HG03520 (cell line): ENCODE results near the gene ARHGEF7.
A peak's percentile ranks its signal among the peaks of the same experiment; 100 is the strongest.

Experiments used
- ATAC-seq: cut with Tn5 transposase; IDR thresholded peaks from one replicate; pipeline ENCODE4 v1.9.1; 2021; ENCODE audit warnings: mild to moderate bottlenecking, moderate library complexity; ENCODE audit not compliant: unreplicated experiment

Gene ARHGEF7

DNA sequence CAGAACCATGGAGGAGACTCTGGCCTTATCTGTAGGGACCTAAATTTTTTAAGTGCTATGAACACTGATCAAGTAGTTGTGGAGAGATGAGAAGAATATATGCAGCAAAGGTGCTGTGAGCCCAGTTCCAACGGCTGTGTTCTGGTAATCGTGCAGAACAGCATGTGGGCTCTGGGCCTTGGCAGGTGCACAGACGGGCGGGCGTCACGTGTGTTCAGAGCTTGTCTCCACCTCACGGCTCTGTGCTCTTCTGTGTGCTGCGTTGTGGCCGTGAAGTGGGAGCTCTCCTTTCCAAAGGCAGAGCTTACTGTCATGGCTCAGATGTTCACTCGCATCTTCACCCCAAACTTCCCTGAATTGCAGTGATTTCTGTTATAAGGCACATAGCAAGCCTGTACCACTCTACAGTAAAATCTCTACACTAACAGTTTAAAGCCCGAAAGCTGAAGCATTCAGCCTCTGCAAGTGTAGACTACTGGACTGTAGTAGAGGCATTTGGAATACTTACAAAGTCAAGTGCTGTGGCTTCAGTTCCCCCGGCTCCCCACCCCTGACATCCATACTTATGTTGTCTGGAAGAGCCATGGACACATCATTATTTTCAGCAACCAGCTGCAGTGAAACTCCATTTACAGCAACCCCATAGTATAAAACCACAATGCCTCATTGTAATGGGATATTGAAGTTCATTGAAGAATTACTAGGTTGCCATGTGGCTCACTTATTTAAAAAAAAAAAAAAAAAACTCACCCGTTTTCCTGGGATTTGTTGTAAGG, 177.8 kb downstream of the ARHGEF7 start:
- ATAC-seq, result no peak

DNA sequence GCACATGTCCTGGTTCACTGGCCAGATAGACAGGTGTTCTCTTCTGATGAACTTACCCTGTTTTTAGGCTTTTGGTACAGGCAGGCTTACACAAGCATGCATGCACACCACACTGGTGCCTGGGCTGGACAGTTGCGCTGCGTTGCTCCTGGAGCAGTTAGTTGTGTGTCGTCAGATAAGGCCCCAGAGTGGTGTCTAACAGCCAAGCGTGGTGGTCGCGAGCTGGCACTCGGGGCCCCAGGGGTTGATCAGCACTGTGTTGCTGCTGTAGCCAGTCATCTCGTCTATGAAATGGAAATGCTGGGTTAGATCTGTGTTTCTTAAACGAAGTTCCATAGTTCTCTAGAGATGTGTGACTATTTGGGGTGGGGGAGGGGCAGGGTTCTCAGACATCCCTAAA, 180.8 kb downstream of the ARHGEF7 start:
- ATAC-seq, result no peak

DNA sequence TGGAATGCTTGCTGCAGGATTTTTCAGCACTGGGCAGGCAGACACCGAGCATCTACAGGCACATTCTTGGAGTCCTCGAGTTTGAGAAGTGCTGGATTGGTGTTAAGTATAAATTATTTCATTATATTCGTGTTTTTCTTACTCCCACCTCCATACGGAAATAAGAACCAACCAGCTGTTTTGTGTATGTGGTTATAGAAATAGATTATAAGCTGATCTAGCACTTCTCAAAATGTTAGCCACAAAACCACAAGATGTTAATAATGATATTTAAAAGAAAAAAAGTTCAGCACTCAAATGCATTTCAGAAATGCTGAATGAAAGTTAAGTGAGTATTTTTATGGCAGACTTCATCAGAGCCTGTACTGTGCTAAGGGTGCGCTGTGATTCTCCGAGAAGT, 181.3 kb downstream of the ARHGEF7 start:
- no peak for ATAC-seq

DNA sequence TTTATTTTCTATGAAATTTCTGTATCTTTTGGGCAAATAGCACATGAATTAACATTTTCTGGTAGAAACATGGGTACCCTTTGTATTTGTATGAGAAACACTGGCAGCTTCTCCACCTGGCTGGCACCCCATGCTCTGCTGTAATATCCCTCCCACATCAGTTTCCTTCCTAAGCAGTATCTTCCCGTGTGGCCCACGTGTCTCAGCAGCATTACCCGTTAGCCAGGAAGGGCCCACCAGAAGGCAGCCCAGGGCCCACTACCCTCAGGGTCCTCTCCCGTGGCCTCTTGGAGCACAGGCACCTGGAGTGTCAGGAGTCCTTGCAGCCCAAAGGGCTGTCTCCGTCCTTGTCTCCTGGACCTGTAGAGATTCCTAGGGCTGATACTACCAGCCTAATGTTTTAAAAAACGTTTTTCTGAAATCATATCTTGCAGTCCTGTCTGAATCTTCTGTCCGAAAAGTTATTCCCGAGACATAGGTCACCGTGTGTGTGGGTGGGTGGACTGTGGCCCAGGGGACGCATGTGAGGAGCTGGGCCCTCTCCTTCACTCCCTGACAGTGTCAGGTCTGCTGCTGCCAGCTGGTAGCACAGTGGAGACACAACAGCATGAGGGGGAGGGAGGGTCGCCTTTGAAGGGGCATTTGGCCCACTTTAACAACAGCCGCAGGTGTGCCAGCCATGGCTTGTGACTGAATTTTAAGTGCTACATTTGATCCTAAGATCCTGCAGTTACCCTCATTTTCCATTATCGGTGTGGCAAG, 183.3 kb downstream of the ARHGEF7 start:
- ATAC-seq, result no peak

DNA sequence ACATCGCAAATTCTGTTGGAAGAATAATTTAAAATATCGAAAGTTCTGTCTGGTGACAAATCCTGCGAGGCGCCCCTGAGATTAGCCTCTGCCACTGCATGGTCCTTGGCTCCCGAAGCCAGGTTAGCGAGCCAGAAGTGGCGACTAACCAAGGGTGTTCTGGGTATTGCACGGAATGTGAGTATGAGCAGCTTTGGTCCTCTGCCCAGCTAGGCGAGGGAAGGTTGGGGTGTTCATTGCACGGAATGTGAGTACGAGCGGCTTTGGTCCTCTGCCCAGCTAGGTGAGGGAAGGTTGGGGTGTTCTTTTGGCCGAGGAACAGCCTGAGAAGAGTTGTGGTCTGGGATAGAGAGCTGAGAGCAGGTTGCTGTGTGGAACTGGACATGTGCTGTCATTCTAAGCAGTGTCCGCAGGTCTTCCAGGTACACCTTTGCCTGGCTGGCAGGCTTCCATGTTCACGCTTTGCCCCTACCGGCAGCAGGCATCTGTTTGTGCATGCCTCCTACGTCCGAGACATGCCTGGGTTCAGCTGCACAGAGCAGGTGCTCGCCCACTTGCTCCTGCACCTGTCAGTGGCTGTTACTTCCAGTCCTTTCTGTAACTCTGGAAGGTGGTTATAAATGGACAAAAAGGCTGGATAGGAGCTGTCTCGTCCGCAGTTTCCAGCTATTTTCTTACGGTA, 187.1 kb downstream of the ARHGEF7 start:
- ATAC-seq, result no peak

DNA sequence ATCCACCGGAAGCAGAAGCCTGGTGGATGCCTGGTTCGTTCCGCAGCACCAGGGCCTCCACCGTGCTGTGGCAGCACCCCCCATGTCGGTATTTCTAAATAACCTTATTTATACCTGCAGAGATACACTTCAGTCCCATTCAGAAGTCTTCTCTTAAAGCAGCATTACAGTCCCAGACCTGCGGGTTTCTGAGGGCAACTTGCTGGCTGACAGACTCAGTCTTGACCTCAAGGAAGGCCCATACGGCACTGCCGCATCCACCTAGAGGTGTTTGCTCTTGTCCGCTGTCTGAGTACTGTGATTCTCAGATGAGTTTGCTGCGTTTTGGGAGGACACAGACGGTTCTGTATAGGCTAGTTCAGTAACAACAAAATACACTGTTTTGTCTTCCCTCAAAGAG, 188.4 kb downstream of the ARHGEF7 start:
- ATAC-seq, result peak; percentile 5

DNA sequence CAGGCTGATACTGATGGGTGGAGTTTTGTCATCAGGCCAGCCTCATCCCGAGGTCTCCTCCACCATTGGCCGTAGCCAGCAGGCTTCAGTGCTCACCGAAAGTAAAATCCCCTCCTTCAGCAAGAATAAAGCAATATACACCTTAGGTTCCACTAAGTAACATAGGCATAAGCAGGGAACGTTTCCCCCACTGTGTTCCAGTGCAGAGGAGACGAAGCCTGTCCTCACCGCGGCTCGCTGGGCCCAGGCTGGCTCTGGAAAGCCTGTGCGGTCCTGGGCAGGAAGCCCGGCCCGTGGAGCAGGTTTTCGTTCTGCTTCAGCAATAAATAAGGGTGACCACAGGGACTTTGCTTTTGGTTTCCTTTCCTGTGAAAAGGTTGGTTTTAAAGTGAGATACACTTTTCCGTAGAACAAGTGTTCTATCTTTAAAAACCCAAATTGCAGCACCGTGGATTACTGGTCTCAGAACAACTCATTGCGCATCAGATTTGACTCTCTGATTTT, 189.0 kb downstream of the ARHGEF7 start:
- peak; percentile 80 for ATAC-seq

DNA sequence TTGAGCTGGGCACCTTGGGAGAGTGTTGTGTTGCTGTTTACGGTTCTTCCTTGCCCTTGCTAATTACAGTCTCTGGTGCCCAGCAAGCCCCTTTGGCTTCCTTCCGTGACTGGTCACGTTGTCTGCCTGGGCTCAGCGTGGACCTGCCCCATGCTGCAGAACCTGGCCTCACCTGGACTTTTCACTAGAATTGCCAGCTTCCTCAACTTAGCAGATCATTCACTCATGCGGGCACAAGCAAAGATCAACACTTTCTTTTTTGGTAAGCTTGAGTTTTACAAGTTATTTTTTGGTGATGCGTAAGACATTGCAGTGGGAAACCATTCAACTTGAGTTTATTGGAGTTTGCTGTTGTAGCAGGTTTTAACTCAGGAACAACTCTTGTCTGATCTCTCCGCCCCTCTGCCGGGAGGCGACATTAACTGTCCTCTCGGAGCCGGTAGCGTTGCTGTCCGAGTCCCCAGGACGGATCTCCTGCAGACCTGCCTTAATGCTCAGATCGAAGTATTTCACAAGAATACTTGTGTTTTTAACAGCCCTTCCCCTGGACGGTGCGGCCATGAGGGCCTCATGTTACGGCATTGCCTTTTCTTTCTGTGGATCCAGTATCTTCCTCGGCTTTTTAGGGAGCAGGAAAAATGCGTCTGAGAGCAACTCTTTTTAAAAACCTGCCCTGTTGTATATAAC, 189.6 kb downstream of the ARHGEF7 start:
- ATAC-seq, result no peak

DNA sequence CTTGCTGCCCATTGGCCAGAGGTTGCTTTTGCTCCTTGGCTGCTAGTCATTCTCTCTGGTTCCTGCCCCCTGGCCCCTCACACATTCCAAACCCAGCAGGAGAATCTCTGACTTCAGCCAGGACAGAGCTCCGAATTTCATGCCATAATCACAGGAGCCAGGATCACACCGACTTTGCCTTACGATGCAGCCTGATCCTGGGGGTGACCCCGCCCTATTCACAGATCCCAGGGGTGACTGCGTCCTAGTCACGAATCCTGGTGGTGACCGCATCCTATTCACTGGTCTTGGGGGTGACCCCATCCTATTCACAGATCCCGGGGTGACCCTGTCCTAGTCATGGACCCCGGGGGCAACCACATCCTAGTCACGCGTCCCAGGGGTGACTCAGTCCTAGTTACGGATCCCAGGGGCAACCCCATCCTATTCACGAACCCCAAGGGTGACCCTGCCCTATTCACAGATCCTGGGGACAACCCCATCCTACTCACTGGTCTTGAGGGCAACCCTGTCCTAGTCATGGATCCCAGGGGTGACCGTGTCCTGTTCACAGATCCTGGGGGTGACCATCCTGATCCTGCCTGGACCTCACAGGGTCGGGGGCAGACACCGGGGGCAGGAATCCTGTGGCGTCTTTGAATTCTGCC, 198.0 kb downstream of the ARHGEF7 start:
- ATAC-seq, result no peak

DNA sequence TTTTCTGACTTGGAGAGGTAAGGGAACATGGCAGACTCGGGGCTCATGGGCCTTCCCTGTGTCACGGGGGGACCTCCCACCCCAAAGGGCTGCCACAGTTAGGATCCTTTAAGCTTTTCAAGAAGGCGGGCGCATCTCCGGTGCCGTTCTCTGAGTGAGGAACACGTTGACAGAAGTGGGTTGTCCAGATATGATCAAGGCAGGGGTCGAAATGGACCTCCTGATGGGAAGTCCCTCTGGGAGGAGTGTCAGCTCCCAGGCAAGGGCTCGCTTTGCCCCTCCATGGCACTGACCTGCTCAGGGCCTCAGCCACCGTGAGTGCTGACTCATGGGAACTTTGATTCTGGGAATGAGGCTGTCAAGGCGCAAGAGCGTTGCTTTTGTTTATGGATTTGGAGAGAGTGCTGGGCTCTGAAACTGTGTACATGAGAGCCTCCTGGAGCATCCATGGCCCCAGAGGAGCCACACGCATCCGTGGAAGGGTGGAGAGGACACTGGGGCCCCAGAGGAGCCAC, 198.9 kb downstream of the ARHGEF7 start:
- no peak for ATAC-seq

DNA sequence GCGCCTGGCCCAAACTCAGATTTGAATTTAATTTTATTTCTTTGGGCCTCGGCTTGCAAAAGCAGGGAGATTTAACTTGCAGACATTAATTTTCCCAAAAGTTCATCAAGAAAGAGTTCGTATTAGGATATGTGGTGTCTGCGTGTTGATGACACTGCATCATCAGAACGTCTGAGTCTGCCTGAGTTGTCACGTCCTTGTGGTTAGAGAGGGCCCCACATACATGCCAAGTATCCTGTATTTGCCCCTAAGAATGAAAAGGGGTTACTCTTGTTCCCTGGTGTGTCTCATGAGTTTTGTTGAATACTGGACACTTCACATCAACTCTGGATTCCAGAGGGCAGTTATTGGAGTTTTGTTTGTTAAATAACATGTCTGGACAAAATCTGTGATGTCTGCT, 199.7 kb downstream of the ARHGEF7 start:
- no peak for ATAC-seq

DNA sequence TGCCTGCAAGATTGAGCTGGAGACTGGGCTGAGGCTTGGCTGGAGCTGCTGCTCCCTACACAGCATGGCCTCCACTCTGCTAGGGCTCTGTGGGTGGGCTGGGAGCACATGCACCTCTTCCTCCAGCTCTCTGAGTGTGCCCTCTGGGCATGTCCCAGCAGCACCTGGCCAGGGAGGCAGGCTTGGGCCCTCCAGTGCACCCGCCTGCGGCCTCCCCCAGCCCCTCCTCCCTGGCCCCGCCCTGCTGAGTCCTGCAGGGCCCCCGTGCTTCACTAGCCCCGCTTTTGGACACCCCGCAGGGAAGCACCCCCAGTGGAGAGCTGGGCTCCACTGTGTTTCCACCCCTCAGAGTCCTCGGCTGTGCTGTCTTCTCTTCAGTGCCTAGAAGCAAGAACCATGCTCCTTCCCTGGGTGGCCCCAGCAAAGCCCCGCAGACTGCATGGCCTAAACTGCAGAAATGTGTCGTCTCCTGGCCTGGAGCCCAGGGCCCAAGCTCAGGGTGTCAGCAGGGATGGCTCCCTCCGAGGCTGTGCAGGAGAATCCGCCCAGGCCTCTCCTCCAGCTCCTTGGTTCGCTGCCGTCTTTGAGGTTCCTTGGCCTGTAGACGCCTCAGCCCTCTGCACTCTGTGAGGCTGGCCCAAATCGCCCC, 200.4 kb downstream of the ARHGEF7 start:
- no peak for ATAC-seq

DNA sequence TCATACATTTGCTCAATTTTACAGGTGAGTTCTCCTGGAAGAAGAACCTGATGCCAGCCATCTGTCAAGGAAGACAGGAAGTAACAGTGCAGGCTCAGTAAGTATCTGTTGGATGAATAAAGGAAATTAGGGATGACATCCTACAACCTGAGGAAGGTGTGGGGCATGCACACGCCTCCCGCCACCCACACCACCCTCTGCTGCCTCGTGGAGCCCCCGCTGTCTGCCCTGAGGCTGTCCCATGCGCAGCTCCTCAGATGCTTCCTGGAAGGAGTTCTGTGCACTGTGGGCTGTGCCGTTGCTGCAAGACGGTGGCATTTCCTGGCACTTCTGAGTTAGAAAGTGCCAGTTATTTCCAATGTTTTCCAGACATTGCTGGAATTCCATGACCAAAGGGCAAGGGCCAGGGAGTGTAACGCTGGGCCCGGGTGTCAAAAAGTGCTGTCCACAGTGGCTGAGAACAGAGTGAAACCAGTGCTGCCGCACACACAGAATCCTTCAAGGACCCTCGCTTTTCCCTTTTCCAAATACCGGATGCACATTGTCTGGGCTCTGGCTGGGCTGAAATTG, 201.1 kb downstream of the ARHGEF7 start:
- ATAC-seq, result no peak

DNA sequence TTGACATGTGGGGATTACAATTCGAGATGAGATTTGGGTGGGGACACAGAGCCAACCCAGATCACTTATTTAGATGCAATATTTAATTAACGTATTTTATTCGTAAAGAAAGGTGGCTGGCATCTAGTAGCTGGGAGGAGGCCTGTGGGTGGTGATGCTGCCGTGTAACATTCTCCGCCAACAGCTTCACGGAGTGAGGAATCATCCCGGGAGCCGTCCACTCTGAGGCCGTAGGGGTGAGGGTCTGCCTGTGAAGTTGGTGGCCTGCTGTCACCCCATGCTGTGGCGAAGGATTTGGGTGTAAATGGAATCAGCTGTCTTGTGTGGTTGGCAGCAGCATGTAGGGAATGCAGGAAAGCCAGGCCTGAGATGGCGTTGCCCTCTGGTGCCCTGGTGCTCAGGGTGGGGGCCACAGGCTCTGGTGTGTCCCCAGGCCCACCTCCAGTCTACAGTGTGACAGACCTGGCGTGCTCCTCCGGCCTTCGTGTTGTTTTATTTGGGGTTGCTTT, 202.0 kb downstream of the ARHGEF7 start:
- no peak for ATAC-seq

DNA sequence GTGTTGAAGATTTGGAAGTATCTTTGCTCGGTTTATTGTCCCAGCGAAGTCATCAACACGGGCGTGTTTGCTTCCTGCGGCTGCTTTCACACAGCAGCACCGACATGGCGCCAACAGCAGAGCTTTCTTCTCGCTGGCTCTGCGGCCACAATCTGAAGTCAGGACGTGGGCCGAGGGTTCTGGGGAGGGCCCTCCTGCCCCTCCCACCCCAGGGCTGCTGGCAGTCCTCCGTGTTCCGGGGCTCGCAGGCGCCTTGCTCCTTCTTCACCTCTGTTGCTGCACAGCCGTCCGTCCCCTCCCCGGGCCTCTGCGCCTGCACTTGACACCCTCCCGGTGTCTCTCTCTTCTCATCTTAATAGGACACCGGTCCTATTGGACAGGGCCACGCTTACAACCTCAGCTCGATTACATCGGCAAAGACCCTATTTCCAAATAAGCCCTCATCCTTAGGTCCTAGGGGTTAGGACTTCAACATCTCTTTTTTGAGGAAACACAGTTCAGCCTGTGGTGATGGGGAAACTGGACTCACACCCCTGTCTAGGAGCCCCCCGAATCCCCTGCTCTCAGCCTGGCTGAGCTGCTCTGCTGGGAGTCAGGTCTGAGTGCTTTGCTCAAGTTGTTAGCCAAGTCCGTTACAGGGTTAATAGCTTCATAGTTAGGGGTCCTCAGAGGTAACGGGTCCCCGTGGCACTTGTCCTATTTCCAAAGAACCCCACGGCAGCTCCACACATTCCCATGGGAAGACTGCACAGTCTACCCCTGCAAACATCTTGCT, 202.6 kb downstream of the ARHGEF7 start:
- no peak for ATAC-seq

DNA sequence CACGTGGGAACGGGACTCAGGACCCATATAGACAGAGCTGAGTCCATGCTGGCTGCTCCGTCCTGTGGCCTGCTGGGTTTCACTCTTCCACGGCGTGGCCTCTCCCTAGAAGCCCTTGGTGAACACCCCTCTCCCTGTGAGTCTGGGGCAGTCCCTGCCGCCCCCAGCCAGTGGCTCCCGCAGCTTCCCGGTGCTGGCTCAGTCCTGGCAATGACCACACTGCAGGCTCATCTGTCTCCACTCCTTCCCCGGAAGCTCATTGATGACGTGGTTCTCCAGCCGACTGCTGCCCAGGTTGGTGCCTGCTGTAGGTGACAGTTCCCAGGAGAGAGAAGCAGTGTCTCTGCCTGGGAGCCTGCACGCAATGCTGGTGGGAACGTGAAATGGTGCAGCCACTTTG, 203.3 kb downstream of the ARHGEF7 start:
- no peak for ATAC-seq

DNA sequence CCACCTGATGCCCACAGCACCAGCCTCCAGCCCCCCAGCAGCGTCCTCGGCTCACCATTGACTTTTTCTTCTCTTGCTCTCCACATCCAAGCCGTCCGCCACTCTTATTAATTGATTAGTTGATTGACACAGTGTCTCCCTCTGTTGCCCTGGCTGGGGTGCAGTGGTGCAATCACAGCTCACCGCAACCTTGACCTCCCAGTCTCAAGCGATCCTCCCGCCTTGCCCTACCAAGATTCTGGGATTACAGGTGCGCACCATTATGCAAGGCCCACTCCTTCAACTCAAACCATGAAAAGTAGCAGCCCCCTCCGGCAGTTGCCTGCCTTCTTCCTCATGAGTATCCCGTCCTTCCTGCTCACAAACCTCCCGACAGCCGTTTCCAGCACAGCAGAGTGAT, 204.4 kb downstream of the ARHGEF7 start:
- ATAC-seq, result no peak
